ENCODE results near the gene NUDT6. TPM values are rescaled to one million over a fixed set of nuclear protein-coding genes. Genes with fewer than 3 reads are reported as not detected.

The NUDT6 gene
- total RNA-seq, 1 donor from 2014 or later: 4.0 TPM

- Mint-ChIP-seq H3K4me1 (ENCODE audit: low read depth, unreplicated experiment) (no peaks in the 10 kb centered on the region), H3K27me3 (ENCODE audit: unreplicated experiment) (no peaks in the 10 kb centered on the region), H3K4me3 (ENCODE audit: unreplicated experiment) (no peak overlapping the region), H3K36me3 (ENCODE audit: unreplicated experiment) (no peaks in the 10 kb centered on the region), H3K9me3 (ENCODE audit: unreplicated experiment) (no peaks in the 10 kb centered on the region), H3K27ac (ENCODE audit: unreplicated experiment) (no peak overlapping the region)
- no peak for DNase-seq
- TF ChIP-seq CTCF (IDR thresholded peaks at IDR 0.05; ENCODE audit: partially characterized antibody, unreplicated experiment): peak; percentile 56
These were observed 8.5 kb upstream of the NUDT6 start for GRCh38 chr4:122930862-122931261.

- DNase-seq: no peak
- TF ChIP-seq CTCF (IDR thresholded peaks at IDR 0.05; ENCODE audit: partially characterized antibody, unreplicated experiment): no peak
- no peaks in the 10 kb centered on the region for H3K36me3 Mint-ChIP-seq (ENCODE audit: unreplicated experiment)
- no peak overlapping the region for H3K4me3 Mint-ChIP-seq (ENCODE audit: unreplicated experiment)
- H3K9me3 Mint-ChIP-seq (ENCODE audit: unreplicated experiment): no peaks in the 10 kb centered on the region
- no peaks in the 10 kb centered on the region for H3K4me1 Mint-ChIP-seq (ENCODE audit: low read depth, unreplicated experiment)
- no peaks in the 10 kb centered on the region for H3K27me3 Mint-ChIP-seq (ENCODE audit: unreplicated experiment)
- H3K27ac Mint-ChIP-seq (ENCODE audit: unreplicated experiment): no peak overlapping the region
These were observed 6.5 kb upstream of the NUDT6 start for GRCh38 chr4:122928930-122929329.

- TF ChIP-seq CTCF (IDR thresholded peaks at IDR 0.05; ENCODE audit: partially characterized antibody, unreplicated experiment): no peak
- Mint-ChIP-seq H3K4me3 (ENCODE audit: unreplicated experiment) (peak overlapping the region; percentile 97), H3K27me3 (ENCODE audit: unreplicated experiment) (no peaks in the 10 kb centered on the region), H3K9me3 (ENCODE audit: unreplicated experiment) (no peaks in the 10 kb centered on the region), H3K27ac (ENCODE audit: unreplicated experiment) (peak overlapping the region; percentile 69), H3K36me3 (ENCODE audit: unreplicated experiment) (no peaks in the 10 kb centered on the region), H3K4me1 (ENCODE audit: low read depth, unreplicated experiment) (peaks cover 1% of the 10 kb centered on the region)
- DNase-seq: peak; percentile 85
These were observed 597 bp upstream of the NUDT6 start for GRCh38 chr4:122922877-122923511.

GRCh38 chr4:122921300-122921699 is 1.1 kb downstream of the NUDT6 start:
- no peaks in the 10 kb centered on the region for H3K27me3 Mint-ChIP-seq (ENCODE audit: unreplicated experiment)
- DNase-seq: no peak
- peak overlapping the region; percentile 97 for H3K4me3 Mint-ChIP-seq (ENCODE audit: unreplicated experiment)
- no peak overlapping the region for H3K27ac Mint-ChIP-seq (ENCODE audit: unreplicated experiment)
- H3K36me3 Mint-ChIP-seq (ENCODE audit: unreplicated experiment): no peaks in the 10 kb centered on the region
- no peak for TF ChIP-seq CTCF (IDR thresholded peaks at IDR 0.05; ENCODE audit: partially characterized antibody, unreplicated experiment)
- peaks cover 1% of the 10 kb centered on the region for H3K4me1 Mint-ChIP-seq (ENCODE audit: low read depth, unreplicated experiment)
- no peaks in the 10 kb centered on the region for H3K9me3 Mint-ChIP-seq (ENCODE audit: unreplicated experiment)

DNA sequence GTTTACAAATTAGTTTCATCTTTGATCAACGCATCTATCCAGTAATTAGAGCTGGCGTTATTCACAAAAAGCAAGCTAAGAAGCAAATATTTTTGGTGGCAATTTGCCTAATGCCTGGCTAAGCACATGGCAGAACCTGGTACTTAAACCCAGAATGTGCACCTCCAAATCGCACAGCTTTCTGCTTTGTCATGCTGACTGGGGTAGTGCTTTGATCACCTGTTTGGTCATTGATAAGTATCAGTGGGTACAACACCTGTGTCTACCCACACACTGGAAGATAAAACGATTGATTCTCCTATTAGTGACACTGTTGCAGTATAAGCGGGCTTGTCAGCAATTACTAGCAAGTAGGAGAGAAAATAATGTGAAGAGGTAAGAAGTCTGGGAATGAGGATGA is 1.9 kb downstream of the NUDT6 start:
- H3K36me3 Mint-ChIP-seq (ENCODE audit: unreplicated experiment): no peaks in the 10 kb centered on the region
- DNase-seq: no peak
- H3K9me3 Mint-ChIP-seq (ENCODE audit: unreplicated experiment): no peaks in the 10 kb centered on the region
- H3K27ac Mint-ChIP-seq (ENCODE audit: unreplicated experiment): no peak overlapping the region
- H3K27me3 Mint-ChIP-seq (ENCODE audit: unreplicated experiment): no peaks in the 10 kb centered on the region
- peaks cover 1% of the 10 kb centered on the region for H3K4me1 Mint-ChIP-seq (ENCODE audit: low read depth, unreplicated experiment)
- TF ChIP-seq CTCF (IDR thresholded peaks at IDR 0.05; ENCODE audit: partially characterized antibody, unreplicated experiment): no peak
- no peak overlapping the region for H3K4me3 Mint-ChIP-seq (ENCODE audit: unreplicated experiment)

All from glutamatergic neuron (in vitro differentiated cells).